HG03354 (cell line): Measurements from ENCODE around the gene GABRA4.

Experiments
- ATAC-seq: cut with Tn5 transposase; IDR thresholded peaks from one replicate; pipeline ENCODE4 v1.9.1; 2021; ENCODE audit warnings: mild to moderate bottlenecking; ENCODE audit not compliant: unreplicated experiment, poor library complexity, severe bottlenecking

The GABRA4 gene

GRCh38 chr4:46980851-46981250 is 12.5 kb downstream of the GABRA4 start:
- no peak for ATAC-seq

- ATAC-seq = no peak
Measured at GRCh38 chr4:46979726-46980125, 13.7 kb downstream of the GABRA4 start.

- no peak for ATAC-seq
Measured at GRCh38 chr4:46979283-46979682, 14.1 kb downstream of the GABRA4 start.

- no peak for ATAC-seq
Measured at GRCh38 chr4:46977245-46977644, 16.1 kb downstream of the GABRA4 start.

- ATAC-seq = peak; percentile 62
Measured at GRCh38 chr4:46975812-46976553, 17.4 kb downstream of the GABRA4 start.

- no peak for ATAC-seq
Measured at GRCh38 chr4:46974891-46975543, 18.4 kb downstream of the GABRA4 start.

- no peak for ATAC-seq
Measured at GRCh38 chr4:46968847-46969246, 24.5 kb downstream of the GABRA4 start.

GRCh38 chr4:46967631-46968030 is 25.8 kb downstream of the GABRA4 start:
- ATAC-seq = no peak

- no peak for ATAC-seq
Measured at GRCh38 chr4:46958742-46959488, 34.5 kb downstream of the GABRA4 start.

GRCh38 chr4:46956451-46956850 is 36.9 kb downstream of the GABRA4 start:
- no peak for ATAC-seq

- ATAC-seq = no peak
Measured at GRCh38 chr4:46955601-46956000, 37.8 kb downstream of the GABRA4 start.

- ATAC-seq = no peak
Measured at GRCh38 chr4:46954643-46955042, 38.7 kb downstream of the GABRA4 start.

- ATAC-seq = no peak
Measured at GRCh38 chr4:46953564-46953963, 39.8 kb downstream of the GABRA4 start.

- ATAC-seq = no peak
Measured at GRCh38 chr4:46952451-46952850, 40.9 kb downstream of the GABRA4 start.

- no peak for ATAC-seq
Measured at GRCh38 chr4:46950826-46951225, 42.6 kb downstream of the GABRA4 start.

- no peak for ATAC-seq
Measured at GRCh38 chr4:46949822-46950221, 43.6 kb downstream of the GABRA4 start.

GRCh38 chr4:46947541-46947940 is 45.8 kb downstream of the GABRA4 start:
- ATAC-seq = no peak

GRCh38 chr4:46946919-46947536 is 46.4 kb downstream of the GABRA4 start:
- ATAC-seq = no peak

- ATAC-seq = no peak
Measured at GRCh38 chr4:46945062-46945461, 48.3 kb downstream of the GABRA4 start.

GRCh38 chr4:46944345-46944744 is 49.0 kb downstream of the GABRA4 start:
- no peak for ATAC-seq
